IPS DF 4.7 (cell line): Measurements from ENCODE around the gene MBD6.

Source experiments
- DNase-seq: peaks from one replicate; pipeline ENCODE4 v3.0.0-alpha.2; 2013; ENCODE audit warnings: low spot score; ENCODE audit errors: extremely low read depth

MBD6 gene

GRCh38 chr12:57576613-57577160 lies 54.1 kb downstream of the MBD6 start:
- DNase-seq, result no peak

- no peak for DNase-seq
Observed at GRCh38 chr12:57577981-57578758, 55.5 kb downstream of the MBD6 start.

GRCh38 chr12:57579011-57579410 lies 56.4 kb downstream of the MBD6 start:
- no peak for DNase-seq
